ENCODE measurements around the gene GSG1L. TPM values are rescaled to one million over a fixed set of nuclear protein-coding genes. Genes with fewer than 3 reads are reported as not detected.

The GSG1L gene
- total RNA-seq, 1 experiment from 2014 or later, result not detected

GRCh38 chr16:27774779-27775178 is 288.7 kb downstream of the GSG1L start:
- Histone ChIP-seq H3K9me2 (replicated peaks; ENCODE audit: insufficient read depth, low read length) (no peaks in the 10 kb centered on the region), H3K27ac (ENCODE audit: low read length) (no peak overlapping the region), H3K4me3 (ENCODE audit: low read length) (no peak overlapping the region), H3K79me2 (ENCODE audit: low read length) (no peaks in the 10 kb centered on the region), H3K4me1 (ENCODE audit: low read length) (no peaks in the 10 kb centered on the region), H3K9ac (ENCODE audit: low read length) (no peak overlapping the region), H3K36me3 (ENCODE audit: insufficient read depth, low read length) (no peaks in the 10 kb centered on the region), H2AFZ (ENCODE audit: low read length) (no peak overlapping the region), H3K27me3 (ENCODE audit: low read length) (no peaks in the 10 kb centered on the region), H3K9me3 (ENCODE audit: low read length) (no peaks in the 10 kb centered on the region), H3K4me2 (ENCODE audit: low read depth, low read length, poor library complexity, severe bottlenecking) (no peak overlapping the region), H4K20me1 (ENCODE audit: insufficient read depth, low read depth, low read length) (no peaks in the 10 kb centered on the region)
- DNase-seq, result no peak

GRCh38 chr16:27773344-27773743 is 290.2 kb downstream of the GSG1L start:
- Histone ChIP-seq H3K27me3 (ENCODE audit: low read length) (no peaks in the 10 kb centered on the region), H3K9me2 (replicated peaks; ENCODE audit: insufficient read depth, low read length) (no peaks in the 10 kb centered on the region), H3K36me3 (ENCODE audit: insufficient read depth, low read length) (no peaks in the 10 kb centered on the region), H3K9me3 (ENCODE audit: low read length) (no peaks in the 10 kb centered on the region), H3K4me2 (ENCODE audit: low read depth, low read length, poor library complexity, severe bottlenecking) (no peak overlapping the region), H3K79me2 (ENCODE audit: low read length) (no peaks in the 10 kb centered on the region), H3K4me1 (ENCODE audit: low read length) (no peaks in the 10 kb centered on the region), H2AFZ (ENCODE audit: low read length) (no peak overlapping the region), H3K9ac (ENCODE audit: low read length) (no peak overlapping the region), H3K27ac (ENCODE audit: low read length) (no peak overlapping the region), H4K20me1 (ENCODE audit: insufficient read depth, low read depth, low read length) (no peaks in the 10 kb centered on the region), H3K4me3 (ENCODE audit: low read length) (no peak overlapping the region)
- no peak for DNase-seq

- no peaks in the 10 kb centered on the region for H3K9me3 ChIP-seq (ENCODE audit: low read length)
- no peak overlapping the region for H2AFZ ChIP-seq (ENCODE audit: low read length)
- no peaks in the 10 kb centered on the region for H3K9me2 ChIP-seq (replicated peaks; ENCODE audit: insufficient read depth, low read length)
- no peak for DNase-seq
- H4K20me1 ChIP-seq (ENCODE audit: insufficient read depth, low read depth, low read length), result no peaks in the 10 kb centered on the region
- H3K9ac ChIP-seq (ENCODE audit: low read length), result no peak overlapping the region
- no peaks in the 10 kb centered on the region for H3K36me3 ChIP-seq (ENCODE audit: insufficient read depth, low read length)
- H3K27me3 ChIP-seq (ENCODE audit: low read length), result no peaks in the 10 kb centered on the region
- no peaks in the 10 kb centered on the region for H3K79me2 ChIP-seq (ENCODE audit: low read length)
- no peak overlapping the region for H3K27ac ChIP-seq (ENCODE audit: low read length)
- H3K4me2 ChIP-seq (ENCODE audit: low read depth, low read length, poor library complexity, severe bottlenecking), result no peak overlapping the region
- no peak overlapping the region for H3K4me3 ChIP-seq (ENCODE audit: low read length)
- no peaks in the 10 kb centered on the region for H3K4me1 ChIP-seq (ENCODE audit: low read length)
These were observed 291.3 kb downstream of the GSG1L start for GRCh38 chr16:27772093-27772825.

GRCh38 chr16:27771201-27771910 is 292.2 kb downstream of the GSG1L start:
- H3K9me2 ChIP-seq (replicated peaks; ENCODE audit: insufficient read depth, low read length), result no peaks in the 10 kb centered on the region
- no peak overlapping the region for H3K4me2 ChIP-seq (ENCODE audit: low read depth, low read length, poor library complexity, severe bottlenecking)
- no peaks in the 10 kb centered on the region for H3K27me3 ChIP-seq (ENCODE audit: low read length)
- DNase-seq, result no peak
- H3K79me2 ChIP-seq (ENCODE audit: low read length), result no peaks in the 10 kb centered on the region
- H3K27ac ChIP-seq (ENCODE audit: low read length), result no peak overlapping the region
- no peaks in the 10 kb centered on the region for H3K36me3 ChIP-seq (ENCODE audit: insufficient read depth, low read length)
- no peaks in the 10 kb centered on the region for H4K20me1 ChIP-seq (ENCODE audit: insufficient read depth, low read depth, low read length)
- no peaks in the 10 kb centered on the region for H3K9me3 ChIP-seq (ENCODE audit: low read length)
- no peaks in the 10 kb centered on the region for H3K4me1 ChIP-seq (ENCODE audit: low read length)
- no peak overlapping the region for H3K4me3 ChIP-seq (ENCODE audit: low read length)
- no peak overlapping the region for H3K9ac ChIP-seq (ENCODE audit: low read length)
- H2AFZ ChIP-seq (ENCODE audit: low read length), result no peak overlapping the region

- no peak for DNase-seq
- H3K27me3 ChIP-seq (ENCODE audit: low read length), result no peaks in the 10 kb centered on the region
- H3K4me2 ChIP-seq (ENCODE audit: low read depth, low read length, poor library complexity, severe bottlenecking), result no peak overlapping the region
- no peaks in the 10 kb centered on the region for H3K79me2 ChIP-seq (ENCODE audit: low read length)
- H3K9ac ChIP-seq (ENCODE audit: low read length), result no peak overlapping the region
- no peak overlapping the region for H3K4me3 ChIP-seq (ENCODE audit: low read length)
- no peaks in the 10 kb centered on the region for H3K9me2 ChIP-seq (replicated peaks; ENCODE audit: insufficient read depth, low read length)
- H4K20me1 ChIP-seq (ENCODE audit: insufficient read depth, low read depth, low read length), result no peaks in the 10 kb centered on the region
- H3K36me3 ChIP-seq (ENCODE audit: insufficient read depth, low read length), result no peaks in the 10 kb centered on the region
- no peak overlapping the region for H3K27ac ChIP-seq (ENCODE audit: low read length)
- no peaks in the 10 kb centered on the region for H3K4me1 ChIP-seq (ENCODE audit: low read length)
- no peak overlapping the region for H2AFZ ChIP-seq (ENCODE audit: low read length)
- no peaks in the 10 kb centered on the region for H3K9me3 ChIP-seq (ENCODE audit: low read length)
These were observed 293.0 kb downstream of the GSG1L start for GRCh38 chr16:27770271-27771196.

GRCh38 chr16:27769561-27770255 is 293.8 kb downstream of the GSG1L start:
- Histone ChIP-seq H3K27ac (ENCODE audit: low read length) (no peak overlapping the region), H3K4me1 (ENCODE audit: low read length) (no peaks in the 10 kb centered on the region), H3K79me2 (ENCODE audit: low read length) (no peaks in the 10 kb centered on the region), H3K9me2 (replicated peaks; ENCODE audit: insufficient read depth, low read length) (no peaks in the 10 kb centered on the region), H3K9me3 (ENCODE audit: low read length) (no peaks in the 10 kb centered on the region), H2AFZ (ENCODE audit: low read length) (no peak overlapping the region), H3K4me2 (ENCODE audit: low read depth, low read length, poor library complexity, severe bottlenecking) (no peak overlapping the region), H3K9ac (ENCODE audit: low read length) (no peak overlapping the region), H4K20me1 (ENCODE audit: insufficient read depth, low read depth, low read length) (no peaks in the 10 kb centered on the region), H3K27me3 (ENCODE audit: low read length) (no peaks in the 10 kb centered on the region), H3K36me3 (ENCODE audit: insufficient read depth, low read length) (no peaks in the 10 kb centered on the region), H3K4me3 (ENCODE audit: low read length) (no peak overlapping the region)
- DNase-seq, result no peak

- Histone ChIP-seq H3K27ac (ENCODE audit: low read length) (no peak overlapping the region), H3K4me2 (ENCODE audit: low read depth, low read length, poor library complexity, severe bottlenecking) (no peak overlapping the region), H3K79me2 (ENCODE audit: low read length) (no peaks in the 10 kb centered on the region), H3K9ac (ENCODE audit: low read length) (no peak overlapping the region), H3K36me3 (ENCODE audit: insufficient read depth, low read length) (no peaks in the 10 kb centered on the region), H3K4me1 (ENCODE audit: low read length) (no peaks in the 10 kb centered on the region), H3K9me2 (replicated peaks; ENCODE audit: insufficient read depth, low read length) (no peaks in the 10 kb centered on the region), H3K27me3 (ENCODE audit: low read length) (no peaks in the 10 kb centered on the region), H2AFZ (ENCODE audit: low read length) (no peak overlapping the region), H3K9me3 (ENCODE audit: low read length) (no peaks in the 10 kb centered on the region), H3K4me3 (ENCODE audit: low read length) (no peak overlapping the region), H4K20me1 (ENCODE audit: insufficient read depth, low read depth, low read length) (no peaks in the 10 kb centered on the region)
- no peak for DNase-seq
These were observed 294.8 kb downstream of the GSG1L start for GRCh38 chr16:27768651-27769272.
